SK-N-SH (cell line): ENCODE results near the gene TMEM41A.

Experiments used
- IRF3 ChIP-seq: fragments of 150-350 bp; IDR thresholded peaks from 2 replicates; pipeline ENCODE4 v1.6.1; 2016; ENCODE audit warnings: mild to moderate bottlenecking, low read depth, low read length
- JUND ChIP-seq: IDR thresholded peaks from 2 replicates; pipeline ENCODE4 v1.4.0; 2012
- NRF1 ChIP-seq: IDR thresholded peaks from 2 replicates; pipeline ENCODE4 v1.6.1; 2012; ENCODE audit warnings: low read depth, mild to moderate bottlenecking, low read length
- POLR2AphosphoS5 ChIP-seq: IDR thresholded peaks from 2 replicates; pipeline ENCODE4 v1.6.1; 2012; ENCODE audit warnings: low read depth, low read length
- RCOR1 ChIP-seq: fragments of 150-350 bp; IDR thresholded peaks from 2 replicates; pipeline ENCODE4 v1.6.1; 2017; ENCODE audit warnings: antibody characterized with exemption, low read length
- REST ChIP-seq: IDR thresholded peaks from 2 replicates; pipeline ENCODE4 v1.6.1; 2012; ENCODE audit warnings: mild to moderate bottlenecking, low read depth, low read length, moderate library complexity
- RFX5 ChIP-seq: IDR thresholded peaks from 2 replicates; pipeline ENCODE4 v1.6.1; 2012; ENCODE audit warnings: mild to moderate bottlenecking, improper control_type of control experiment, low read length
- RXRA ChIP-seq: IDR thresholded peaks from 2 replicates; pipeline ENCODE4 v1.4.0; 2012; ENCODE audit warnings: low read depth, mild to moderate bottlenecking, borderline replicate concordance
- SIN3A ChIP-seq: IDR thresholded peaks from 2 replicates; pipeline ENCODE4 v1.6.1; 2012; ENCODE audit warnings: low read depth, mild to moderate bottlenecking, low read length, moderate library complexity, borderline replicate concordance
- TAF1 ChIP-seq: IDR thresholded peaks from 2 replicates; pipeline ENCODE4 v1.6.1; 2012; ENCODE audit warnings: low read depth, mild to moderate bottlenecking, low read length, moderate library complexity, borderline replicate concordance
- YY1 ChIP-seq: IDR thresholded peaks from 2 replicates; pipeline ENCODE4 v1.4.0; 2012; ENCODE audit warnings: low read depth, mild to moderate bottlenecking
- TF ChIP-seq, protein P1 (sequence below): fragments of 200-600 bp; sonication (generic); IDR thresholded peaks from 2 replicates; pipeline ENCODE4 v1.6.1; 2017; ENCODE audit warnings: antibody characterized with exemption, mild to moderate bottlenecking, moderate library complexity

DNA sequence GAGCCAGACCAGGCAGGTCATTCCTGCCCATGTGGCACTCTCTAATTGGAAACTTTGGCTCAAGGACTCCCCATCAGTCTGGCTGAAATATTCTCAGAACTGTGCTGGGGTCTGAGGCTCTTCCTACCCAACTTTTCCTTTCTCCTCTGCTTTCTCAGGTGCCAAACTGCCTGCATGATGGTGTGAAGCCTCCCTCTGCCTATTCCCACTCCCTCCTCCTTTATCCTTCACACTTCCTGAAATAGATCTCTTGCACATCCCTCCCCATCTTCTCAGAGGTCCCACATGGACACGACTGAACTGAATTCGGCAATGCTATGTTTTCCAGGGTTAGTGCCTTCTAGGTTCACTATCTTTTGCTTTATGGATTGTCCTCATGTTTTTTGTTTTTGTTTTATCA, 41.1 kb upstream of the TMEM41A start:
- TF ChIP-seq, protein P1, sequence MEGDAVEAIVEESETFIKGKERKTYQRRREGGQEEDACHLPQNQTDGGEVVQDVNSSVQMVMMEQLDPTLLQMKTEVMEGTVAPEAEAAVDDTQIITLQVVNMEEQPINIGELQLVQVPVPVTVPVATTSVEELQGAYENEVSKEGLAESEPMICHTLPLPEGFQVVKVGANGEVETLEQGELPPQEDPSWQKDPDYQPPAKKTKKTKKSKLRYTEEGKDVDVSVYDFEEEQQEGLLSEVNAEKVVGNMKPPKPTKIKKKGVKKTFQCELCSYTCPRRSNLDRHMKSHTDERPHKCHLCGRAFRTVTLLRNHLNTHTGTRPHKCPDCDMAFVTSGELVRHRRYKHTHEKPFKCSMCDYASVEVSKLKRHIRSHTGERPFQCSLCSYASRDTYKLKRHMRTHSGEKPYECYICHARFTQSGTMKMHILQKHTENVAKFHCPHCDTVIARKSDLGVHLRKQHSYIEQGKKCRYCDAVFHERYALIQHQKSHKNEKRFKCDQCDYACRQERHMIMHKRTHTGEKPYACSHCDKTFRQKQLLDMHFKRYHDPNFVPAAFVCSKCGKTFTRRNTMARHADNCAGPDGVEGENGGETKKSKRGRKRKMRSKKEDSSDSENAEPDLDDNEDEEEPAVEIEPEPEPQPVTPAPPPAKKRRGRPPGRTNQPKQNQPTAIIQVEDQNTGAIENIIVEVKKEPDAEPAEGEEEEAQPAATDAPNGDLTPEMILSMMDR = no peak
- no peak for TF ChIP-seq REST
- no peak for TF ChIP-seq RCOR1
- TF ChIP-seq POLR2AphosphoS5 = no peak
- TF ChIP-seq IRF3 = no peak
- TF ChIP-seq YY1 = no peak
- TF ChIP-seq TAF1 = no peak
- TF ChIP-seq SIN3A = no peak
- TF ChIP-seq RXRA = no peak
- no peak for TF ChIP-seq RFX5
- no peak for TF ChIP-seq NRF1
- no peak for TF ChIP-seq JUND
